GM12878 (cell line): ENCODE measurements around the gene NKX1-1. TPM values are rescaled to one million over a fixed set of nuclear protein-coding genes. Genes with fewer than 3 reads are reported as not detected.

Experiments
- ATAC-seq: fragments of 200-7000 bp; cut with Tn5 transposase; 3 replicates; pipeline ENCODE4 v1.9.1; 2020; ENCODE audit warnings: mild to moderate bottlenecking, moderate library complexity
- BruUV-seq: library from RNA; stranded (reverse); fragments of 400-500 nt; replicated peaks from 2 replicates; lab custom pipeline; 2021; lab: Mats Ljungman, UMichigan
- CTCF ChIA-PET: fragments of 300-600 bp; sonication (Branson Sonifier 250); formaldehyde crosslinking; extraction: SDS; loops from one replicate; lab custom pipeline; 2021; ENCODE audit warnings: inconsistent platforms; lab: Yijun Ruan, JAX
- POLR2A ChIA-PET: fragments of 350-600 bp; formaldehyde crosslinking; extraction: SDS; loops from one replicate; lab custom pipeline; 2021; ENCODE audit warnings: inconsistent platforms; lab: Charles Lee
- RAD21 ChIA-PET: fragments of 300-600 bp; sonication (Branson Sonifier 250); formaldehyde crosslinking; loops from one replicate; lab custom pipeline; 2023; ENCODE audit warnings: antibody characterized with exemption; ENCODE audit not compliant: unreplicated experiment; lab: Charles Lee
- SMC1A ChIA-PET: fragments of 300-600 bp; sonication (Branson Sonifier 250); formaldehyde crosslinking; loops from one replicate; lab custom pipeline; 2023; ENCODE audit not compliant: unreplicated experiment, uncharacterized antibody; lab: Charles Lee
- DNase-seq: peaks from one replicate; pipeline ENCODE4 v3.0.0-alpha.2; 2011; ENCODE audit warnings: low read depth, low spot score
- FAIRE-seq: peaks from 3 replicates; lab custom pipeline; 2011; peaks lifted over from hg19 to GRCh38; lab: Jason Lieb, UNC
- H2AFZ ChIP-seq: 2 replicates; pipeline ENCODE4 v1.6.0; 2011; ENCODE audit warnings: low read depth, low read length, control low read depth; ENCODE audit not compliant: control insufficient read depth
- H3K27ac ChIP-seq: 2 replicates; pipeline ENCODE4 v1.5.1; 2011; ENCODE audit warnings: control low read depth; ENCODE audit not compliant: control insufficient read depth, insufficient read depth
- H3K27me3 ChIP-seq, 2 experiments: replicated peaks in 1 of 2; 2 replicates each; pipeline versions ENCODE4 v1.6.0 to v1.6.1; 2011; ENCODE audit warnings: low read length in 1 of 2; ENCODE audit not compliant: control insufficient read depth in 2 of 2, insufficient read depth in 2 of 2
- H3K36me3 ChIP-seq, 2 experiments: 2 replicates each; pipeline ENCODE4 v1.5.1; 2011; ENCODE audit warnings: low read length in 1 of 2; ENCODE audit not compliant: control insufficient read depth in 2 of 2, insufficient read depth in 2 of 2
- H3K4me1 ChIP-seq: 2 replicates; pipeline ENCODE4 v1.6.1; 2011; ENCODE audit warnings: mild to moderate bottlenecking, low read length, moderate library complexity, mixed read lengths; ENCODE audit not compliant: control insufficient read depth, insufficient read depth
- H3K4me2 ChIP-seq: 2 replicates; pipeline ENCODE4 v1.6.0; 2011; ENCODE audit warnings: control low read depth; ENCODE audit not compliant: control insufficient read depth, insufficient read depth
- H3K4me3 ChIP-seq: fragments of 200-600 bp; sonication (generic); 2 replicates; pipeline ENCODE4 v1.5.1; 2016
- H3K79me2 ChIP-seq: 2 replicates; pipeline ENCODE4 v1.6.0; 2011; ENCODE audit warnings: low read length; ENCODE audit not compliant: control insufficient read depth, insufficient read depth
- H3K9ac ChIP-seq: 2 replicates; pipeline ENCODE4 v1.8.0; 2011; ENCODE audit warnings: low read length, control low read depth, mixed read lengths; ENCODE audit not compliant: control insufficient read depth, insufficient read depth
- H3K9me3 ChIP-seq: replicated peaks from 3 replicates; pipeline ENCODE4 v1.5.1; 2011; ENCODE audit warnings: mild to moderate bottlenecking, low read length; ENCODE audit not compliant: control insufficient read depth, insufficient read depth
- H4K20me1 ChIP-seq: 2 replicates; pipeline ENCODE4 v1.6.0; 2011; ENCODE audit not compliant: control insufficient read depth, insufficient read depth
- ASH2L ChIP-seq: fragments of 300-600, 200-600 bp; sonication (generic); IDR thresholded peaks from 2 replicates; pipeline ENCODE4 v1.6.1; 2017; ENCODE audit warnings: low read depth, mild to moderate bottlenecking, borderline replicate concordance
- BACH1 ChIP-seq: fragments of 450-650 bp; IDR thresholded peaks from 2 replicates; pipeline ENCODE4 v1.6.1; 2017; ENCODE audit warnings: mild to moderate bottlenecking, borderline replicate concordance
- CBX3 ChIP-seq: fragments of 200-600 bp; sonication (generic); IDR thresholded peaks from 2 replicates; pipeline ENCODE4 v1.6.1; 2016; ENCODE audit warnings: low read depth, borderline replicate concordance
- GABPA ChIP-seq: IDR thresholded peaks from 2 replicates; pipeline ENCODE4 v1.6.1; 2014; ENCODE audit warnings: antibody characterized with exemption, low read depth, mild to moderate bottlenecking, inconsistent platforms
- HCFC1 ChIP-seq: fragments of 150-350 bp; IDR thresholded peaks from 2 replicates; pipeline ENCODE4 v1.6.1; 2014; ENCODE audit warnings: low read length
- IKZF1 ChIP-seq: fragments of 450-650 bp; conservative IDR thresholded peaks from 2 replicates; pipeline ENCODE4 v1.6.1; 2017; ENCODE audit warnings: antibody characterized with exemption, mild to moderate bottlenecking
- NFYB ChIP-seq: IDR thresholded peaks from 2 replicates; pipeline ENCODE4 v1.6.1; 2011; ENCODE audit warnings: low read depth, mild to moderate bottlenecking, low read length, improper control_type of control experiment, moderate library complexity; ENCODE audit not compliant: insufficient read depth
- POU2F2 ChIP-seq: IDR thresholded peaks from 3 replicates; pipeline ENCODE4 v1.6.1; 2011; ENCODE audit warnings: low read depth, mild to moderate bottlenecking, low read length, borderline replicate concordance
- RELA ChIP-seq: fragments of 450-650 bp; IDR thresholded peaks from 2 replicates; pipeline ENCODE4 v1.8.0; 2014; ENCODE audit warnings: borderline replicate concordance; ENCODE audit not compliant: partially characterized antibody
- RFX5 ChIP-seq: IDR thresholded peaks from 2 replicates; pipeline ENCODE4 v1.6.1; 2011; ENCODE audit warnings: low read depth, low read length, improper control_type of control experiment
- SPI1 ChIP-seq: IDR thresholded peaks from 2 replicates; pipeline ENCODE4 v1.6.1; 2011; ENCODE audit warnings: low read depth, mild to moderate bottlenecking, low read length, moderate library complexity, borderline replicate concordance; ENCODE audit not compliant: insufficient read depth
- TCF12 ChIP-seq: IDR thresholded peaks from 2 replicates; pipeline ENCODE4 v1.6.1; 2011; ENCODE audit warnings: low read depth, mild to moderate bottlenecking, low read length
- WGBS: methylation state at CpG from one replicate; pipeline ENCODE4 v1.1.6; 2016; ENCODE audit warnings: low lambda C conversion rate; ENCODE audit not compliant: insufficient replicate concordance, insufficient coverage; ENCODE audit errors: missing lambda C conversion rate; 5-methylcytosine and 5-hydroxymethylcytosine counted together
- in situ Hi-C: fragments of 300-500 bp; cut with MboI; formaldehyde crosslinking; loops from 9 replicates; pipeline ENCODE4 v1.14.3; 2018; ENCODE audit warnings: mixed read lengths
- intact Hi-C: fragments of 100-400 bp; cut with micrococcal nuclease; formaldehyde crosslinking; loops from one replicate; pipeline ENCODE4 v1.14.2; 2022; ENCODE audit not compliant: unreplicated experiment
- polyA plus RNA-seq, 11 experiments: library from polyadenylated mRNA; depleted of rRNA in 4 of 11; unstranded in 6 of 11; stranded (reverse) in 5 of 11; fragments of >200 nt; fragmentation: Nextera tagmentation in 4 of 11; fragmentation: Illumina TruSeq in 1 of 11; extraction: Ambion mirVana in 4 of 11; extraction: Trizol in 1 of 11; gene quantifications; 1 replicate in 1 of 11; 2 replicates in 10 of 11; pipeline versions ENCODE4 v1.2.1 to v1.2.3, GENCODE V29; 2011 to 2016; ENCODE audit warnings: inconsistent platforms in 2 of 11, missing spikeins in 2 of 11, low read depth in 1 of 11
- total RNA-seq, 4 experiments: library from RNA; depleted of rRNA in 3 of 4; stranded (reverse); fragments of >200 nt in 3 of 4; fragmentation: Illumina TruSeq in 1 of 4; extraction: Trizol in 1 of 4; gene quantifications; 2 replicates each; pipeline versions ENCODE4 v1.2.1 to v1.2.3, GENCODE V29; 2013 to 2021
- TF ChIP-seq, protein P1 (sequence below): fragments of 450-650 bp; formaldehyde crosslinking; IDR thresholded peaks from 2 replicates; pipeline ENCODE4 v1.5.0; 2022; ENCODE audit warnings: mild to moderate bottlenecking, missing genetic modification characterization
- TF ChIP-seq, protein P2 (sequence below): fragments of 450-650 bp; formaldehyde crosslinking; IDR thresholded peaks from 2 replicates; pipeline ENCODE4 v1.4.0; 2022; ENCODE audit warnings: mild to moderate bottlenecking, moderate library complexity
- TF ChIP-seq, protein P3 (sequence below): fragments of 450-650 bp; conservative IDR thresholded peaks from 2 replicates; pipeline ENCODE4 v1.6.1; 2017; ENCODE audit warnings: mild to moderate bottlenecking, moderate library complexity

Gene NKX1-1
- total and polyA plus RNA-seq, 10 of the 15 experiments (the other 5 are each of a cell fraction or from before 2014, with no cell fraction given): not detected

DNA sequence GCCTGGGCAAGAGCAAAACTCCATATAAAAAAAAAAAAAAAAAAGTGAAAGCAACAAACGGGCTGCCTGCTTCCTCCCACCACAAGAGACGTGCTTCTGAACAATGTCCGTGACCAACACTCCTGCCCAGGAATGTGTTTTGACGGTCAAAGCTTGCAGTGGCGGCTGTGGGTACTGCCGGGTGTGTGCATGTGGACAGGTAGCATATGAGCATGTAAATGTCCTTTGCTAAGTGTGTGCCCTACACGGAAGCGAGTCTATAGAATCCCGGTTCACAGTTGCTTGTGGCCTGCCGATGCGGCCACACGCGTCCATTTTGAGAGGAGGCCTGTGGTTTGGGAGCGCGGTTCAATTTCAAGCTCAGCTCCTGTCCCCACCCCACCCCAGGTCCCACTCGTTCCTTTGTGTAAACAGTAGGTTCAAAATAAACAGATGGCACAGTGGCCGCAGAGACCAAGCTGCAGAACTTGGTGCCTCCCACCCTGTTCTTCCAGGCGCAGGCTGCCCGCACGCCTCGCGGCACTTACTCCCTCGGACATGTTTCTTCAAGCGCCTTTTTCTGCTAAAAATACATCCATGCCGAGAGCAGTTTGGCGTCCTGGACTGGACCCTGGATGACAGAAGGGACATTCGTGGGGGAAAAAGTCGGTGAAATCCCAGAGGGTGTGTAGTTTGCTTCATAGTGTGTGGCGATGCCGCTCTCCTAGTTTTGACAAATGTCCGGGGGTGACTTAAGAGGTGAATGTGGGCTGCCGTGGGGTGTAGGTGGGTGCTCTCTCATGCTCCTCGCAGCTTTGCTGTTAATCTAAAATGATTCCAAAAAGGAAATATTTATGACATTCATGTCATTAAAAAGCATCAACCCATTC, 11.5 kb upstream of the NKX1-1 start:
- H3K4me2 ChIP-seq: no peak overlapping the region
- no peak overlapping the region for H3K27ac ChIP-seq
- H3K4me3 ChIP-seq: no peak overlapping the region
- WGBS: 63% methylated on average over 33 of the region's 33 CpGs
- H3K9ac ChIP-seq: no peak overlapping the region
- H2AFZ ChIP-seq: no peak overlapping the region
- ATAC-seq: no peak
- no TSS peak for BruUV-seq
- ChIA-PET CTCF (no interaction called here), POLR2A (no interaction called here), RAD21 (no interaction called here), SMC1A (no interaction called here)
- intact Hi-C loops: no loop called here
- no peaks in the 10 kb centered on the region for H3K36me3 ChIP-seq
- no peaks in the 10 kb centered on the region; the same call in 2 of the 3 replicates for H3K9me3 ChIP-seq
- no peaks in the 10 kb centered on the region for H3K27me3 ChIP-seq
- in situ Hi-C loops: no loop called here
- no peaks in the 10 kb centered on the region for H4K20me1 ChIP-seq
- no peak for FAIRE-seq
- no peaks in the 10 kb centered on the region for H3K4me1 ChIP-seq
- DNase-seq: no peak
- no peak for TF ChIP-seq HCFC1
- no peak for TF ChIP-seq NFYB
- TF ChIP-seq IKZF1: no peak
- no peak for TF ChIP-seq POU2F2
- TF ChIP-seq, protein P1, sequence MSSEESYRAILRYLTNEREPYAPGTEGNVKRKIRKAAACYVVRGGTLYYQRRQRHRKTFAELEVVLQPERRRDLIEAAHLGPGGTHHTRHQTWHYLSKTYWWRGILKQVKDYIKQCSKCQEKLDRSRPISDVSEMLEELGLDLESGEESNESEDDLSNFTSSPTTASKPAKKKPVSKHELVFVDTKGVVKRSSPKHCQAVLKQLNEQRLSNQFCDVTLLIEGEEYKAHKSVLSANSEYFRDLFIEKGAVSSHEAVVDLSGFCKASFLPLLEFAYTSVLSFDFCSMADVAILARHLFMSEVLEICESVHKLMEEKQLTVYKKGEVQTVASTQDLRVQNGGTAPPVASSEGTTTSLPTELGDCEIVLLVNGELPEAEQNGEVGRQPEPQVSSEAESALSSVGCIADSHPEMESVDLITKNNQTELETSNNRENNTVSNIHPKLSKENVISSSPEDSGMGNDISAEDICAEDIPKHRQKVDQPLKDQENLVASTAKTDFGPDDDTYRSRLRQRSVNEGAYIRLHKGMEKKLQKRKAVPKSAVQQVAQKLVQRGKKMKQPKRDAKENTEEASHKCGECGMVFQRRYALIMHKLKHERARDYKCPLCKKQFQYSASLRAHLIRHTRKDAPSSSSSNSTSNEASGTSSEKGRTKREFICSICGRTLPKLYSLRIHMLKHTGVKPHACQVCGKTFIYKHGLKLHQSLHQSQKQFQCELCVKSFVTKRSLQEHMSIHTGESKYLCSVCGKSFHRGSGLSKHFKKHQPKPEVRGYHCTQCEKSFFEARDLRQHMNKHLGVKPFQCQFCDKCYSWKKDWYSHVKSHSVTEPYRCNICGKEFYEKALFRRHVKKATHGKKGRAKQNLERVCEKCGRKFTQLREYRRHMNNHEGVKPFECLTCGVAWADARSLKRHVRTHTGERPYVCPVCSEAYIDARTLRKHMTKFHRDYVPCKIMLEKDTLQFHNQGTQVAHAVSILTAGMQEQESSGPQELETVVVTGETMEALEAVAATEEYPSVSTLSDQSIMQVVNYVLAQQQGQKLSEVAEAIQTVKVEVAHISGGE: no peak
- no peak for TF ChIP-seq GABPA
- no peak for TF ChIP-seq SPI1
- TF ChIP-seq, protein P2, sequence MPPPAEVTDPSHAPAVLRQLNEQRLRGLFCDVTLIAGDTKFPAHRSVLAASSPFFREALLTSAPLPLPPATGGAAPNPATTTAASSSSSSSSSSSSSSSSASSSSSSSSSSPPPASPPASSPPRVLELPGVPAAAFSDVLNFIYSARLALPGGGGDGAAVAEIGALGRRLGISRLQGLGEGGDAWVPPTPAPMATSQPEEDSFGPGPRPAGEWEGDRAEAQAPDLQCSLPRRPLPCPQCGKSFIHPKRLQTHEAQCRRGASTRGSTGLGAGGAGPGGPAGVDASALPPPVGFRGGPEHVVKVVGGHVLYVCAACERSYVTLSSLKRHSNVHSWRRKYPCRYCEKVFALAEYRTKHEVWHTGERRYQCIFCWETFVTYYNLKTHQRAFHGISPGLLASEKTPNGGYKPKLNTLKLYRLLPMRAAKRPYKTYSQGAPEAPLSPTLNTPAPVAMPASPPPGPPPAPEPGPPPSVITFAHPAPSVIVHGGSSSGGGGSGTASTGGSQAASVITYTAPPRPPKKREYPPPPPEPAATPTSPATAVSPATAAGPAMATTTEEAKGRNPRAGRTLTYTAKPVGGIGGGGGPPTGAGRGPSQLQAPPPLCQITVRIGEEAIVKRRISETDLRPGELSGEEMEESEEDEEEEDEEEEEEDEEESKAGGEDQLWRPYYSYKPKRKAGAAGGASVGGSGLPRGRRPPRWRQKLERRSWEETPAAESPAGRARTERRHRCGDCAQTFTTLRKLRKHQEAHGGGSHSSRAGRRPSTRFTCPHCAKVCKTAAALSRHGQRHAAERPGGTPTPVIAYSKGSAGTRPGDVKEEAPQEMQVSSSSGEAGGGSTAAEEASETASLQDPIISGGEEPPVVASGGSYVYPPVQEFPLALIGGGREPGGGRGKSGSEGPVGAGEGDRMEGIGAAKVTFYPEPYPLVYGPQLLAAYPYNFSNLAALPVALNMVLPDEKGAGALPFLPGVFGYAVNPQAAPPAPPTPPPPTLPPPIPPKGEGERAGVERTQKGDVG (CRISPR knock-in tag): no peak
- no peak for TF ChIP-seq RELA
- no peak for TF ChIP-seq TCF12
- no peak for TF ChIP-seq CBX3
- TF ChIP-seq BACH1: no peak
- TF ChIP-seq, protein P3, sequence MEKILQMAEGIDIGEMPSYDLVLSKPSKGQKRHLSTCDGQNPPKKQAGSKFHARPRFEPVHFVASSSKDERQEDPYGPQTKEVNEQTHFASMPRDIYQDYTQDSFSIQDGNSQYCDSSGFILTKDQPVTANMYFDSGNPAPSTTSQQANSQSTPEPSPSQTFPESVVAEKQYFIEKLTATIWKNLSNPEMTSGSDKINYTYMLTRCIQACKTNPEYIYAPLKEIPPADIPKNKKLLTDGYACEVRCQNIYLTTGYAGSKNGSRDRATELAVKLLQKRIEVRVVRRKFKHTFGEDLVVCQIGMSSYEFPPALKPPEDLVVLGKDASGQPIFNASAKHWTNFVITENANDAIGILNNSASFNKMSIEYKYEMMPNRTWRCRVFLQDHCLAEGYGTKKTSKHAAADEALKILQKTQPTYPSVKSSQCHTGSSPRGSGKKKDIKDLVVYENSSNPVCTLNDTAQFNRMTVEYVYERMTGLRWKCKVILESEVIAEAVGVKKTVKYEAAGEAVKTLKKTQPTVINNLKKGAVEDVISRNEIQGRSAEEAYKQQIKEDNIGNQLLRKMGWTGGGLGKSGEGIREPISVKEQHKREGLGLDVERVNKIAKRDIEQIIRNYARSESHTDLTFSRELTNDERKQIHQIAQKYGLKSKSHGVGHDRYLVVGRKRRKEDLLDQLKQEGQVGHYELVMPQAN: no peak
- TF ChIP-seq RFX5: no peak
- TF ChIP-seq ASH2L: no peak
- H3K79me2 ChIP-seq: no peaks in the 10 kb centered on the region
